Central memory CD8-positive, alpha-beta T cell (primary cell): ENCODE measurements around the gene IQSEC3.

Experiments used
- ATAC-seq: fragments of 150-1000 bp; cut with Tn5 transposase; replicated peaks from 2 replicates; pipeline ENCODE4 v1.10.0; 2022; ENCODE audit warnings: mild to moderate bottlenecking, moderate FRiP score, moderate number of reproducible peaks; ENCODE audit not compliant: poor library complexity, severe bottlenecking; ENCODE audit errors: extremely low read depth
- DNase-seq, 2 donors: peaks; one replicate each; pipeline ENCODE4 v3.0.0; 2021; ENCODE audit warnings: low spot score in 2 of 2
- H3K27ac Mint-ChIP-seq: one replicate; pipeline ENCODE4 v1.8.0; 2022; ENCODE audit warnings: low read depth, mild to moderate bottlenecking, moderate library complexity, mixed read lengths
- H3K27me3 Mint-ChIP-seq: one replicate; pipeline ENCODE4 v1.8.0; 2022; ENCODE audit warnings: mixed read lengths
- H3K36me3 Mint-ChIP-seq: one replicate; pipeline ENCODE4 v1.8.0; 2022; ENCODE audit warnings: mild to moderate bottlenecking, moderate library complexity, mixed read lengths; ENCODE audit not compliant: insufficient read depth
- H3K4me1 Mint-ChIP-seq: one replicate; pipeline ENCODE4 v1.8.0; 2022; ENCODE audit warnings: mixed read lengths
- H3K4me3 Mint-ChIP-seq: one replicate; pipeline ENCODE4 v1.8.0; 2022; ENCODE audit warnings: mild to moderate bottlenecking, moderate library complexity, mixed read lengths
- H3K9me3 Mint-ChIP-seq: one replicate; pipeline ENCODE4 v1.8.0; 2022; ENCODE audit warnings: mixed read lengths

Gene IQSEC3

DNA sequence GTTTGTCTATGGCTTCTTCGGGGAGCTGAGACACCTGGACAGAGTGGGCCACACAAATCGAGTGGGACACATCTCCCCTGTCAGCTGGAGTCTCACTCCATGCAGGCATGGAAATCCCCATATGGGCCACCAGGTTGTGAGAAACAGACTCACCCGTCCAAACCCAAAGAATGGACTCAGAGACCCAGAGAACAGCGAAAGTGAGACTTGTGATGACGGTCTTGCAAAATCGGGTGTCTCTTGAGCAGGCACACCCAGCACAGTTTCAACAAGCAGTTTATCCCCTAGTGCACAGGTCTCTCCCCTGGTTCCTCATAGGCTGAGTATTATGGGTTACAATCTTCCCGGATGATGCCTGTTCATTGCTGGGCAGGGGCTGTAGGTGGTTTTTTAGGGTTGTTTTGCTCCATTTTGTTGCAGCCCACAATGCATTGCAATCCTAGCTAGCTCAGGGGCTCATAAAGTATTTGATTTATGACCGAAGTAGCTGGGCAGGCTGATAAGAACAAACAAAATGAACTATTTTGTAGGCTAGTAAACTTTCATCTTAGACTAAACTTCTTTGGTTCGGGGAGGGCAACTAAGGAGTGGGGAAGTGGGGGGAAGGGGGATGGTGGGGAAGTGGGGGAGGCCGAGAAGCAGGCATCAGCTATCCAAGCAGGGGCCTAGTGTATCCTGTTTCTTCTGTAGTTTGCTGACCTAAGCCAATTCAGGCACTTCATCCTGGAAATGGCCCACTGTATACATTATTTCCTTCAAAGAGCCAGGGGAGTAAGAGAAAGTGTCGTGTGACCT, 45.3 kb downstream of the IQSEC3 start:
- no peak for ATAC-seq
- peaks cover 71% of the 10 kb centered on the region for H3K27me3 Mint-ChIP-seq
- no peaks in the 10 kb centered on the region for H3K4me1 Mint-ChIP-seq
- no peaks in the 10 kb centered on the region for H3K36me3 Mint-ChIP-seq
- no peaks in the 10 kb centered on the region for H3K9me3 Mint-ChIP-seq
- no peak overlapping the region for H3K4me3 Mint-ChIP-seq
- DNase-seq = no peak
- H3K27ac Mint-ChIP-seq = no peak overlapping the region

DNA sequence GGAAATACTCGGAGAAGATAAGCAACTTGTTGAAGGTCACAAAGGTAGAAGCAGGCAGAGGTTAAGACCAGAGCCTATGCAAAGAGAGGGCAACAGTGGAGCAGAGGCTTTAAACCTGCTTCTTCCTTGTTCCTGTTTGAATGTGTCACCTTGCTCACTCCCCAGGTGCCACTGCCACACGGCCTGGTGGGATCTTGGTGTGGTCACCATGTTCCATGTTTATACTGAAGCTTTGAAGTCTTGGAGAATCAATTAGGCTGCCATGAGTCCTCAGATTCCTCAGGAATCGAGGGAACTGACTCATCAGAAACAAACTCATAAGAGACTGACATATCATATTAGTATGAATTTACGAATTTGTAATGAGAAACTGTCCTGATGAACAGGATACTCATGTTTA, 46.8 kb downstream of the IQSEC3 start:
- Mint-ChIP-seq H3K27me3 (peaks cover 85% of the 10 kb centered on the region), H3K36me3 (no peaks in the 10 kb centered on the region), H3K27ac (no peak overlapping the region), H3K9me3 (no peaks in the 10 kb centered on the region), H3K4me3 (no peak overlapping the region), H3K4me1 (no peaks in the 10 kb centered on the region)
- ATAC-seq = no peak
- DNase-seq = no peak

DNA sequence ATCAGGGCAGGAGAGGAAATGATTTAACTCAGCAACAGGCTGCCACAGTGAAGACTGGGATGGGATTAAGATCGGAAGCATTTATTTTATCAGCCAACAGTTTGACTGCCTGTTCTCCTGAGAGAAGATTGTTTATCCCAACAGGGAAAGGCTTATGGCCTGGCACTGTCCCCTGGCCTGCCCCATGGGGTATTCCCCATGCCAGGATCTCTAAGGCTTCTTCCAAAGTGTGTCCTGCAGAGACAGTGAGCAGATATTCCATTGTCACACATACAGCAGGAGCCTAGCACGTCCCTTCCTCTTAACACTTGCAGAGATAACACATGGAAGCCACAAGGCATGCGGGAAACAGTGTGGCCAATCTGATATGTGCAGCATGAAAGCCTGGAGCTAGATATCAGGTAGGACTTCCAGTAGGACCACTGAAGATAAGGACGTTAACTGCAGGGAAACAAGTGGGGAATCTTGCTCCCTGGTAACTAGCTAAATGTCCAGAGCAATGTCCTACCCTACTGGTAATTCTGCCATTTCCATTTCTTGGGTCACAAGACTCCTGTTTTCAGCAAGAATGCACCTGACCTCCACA, 48.2 kb downstream of the IQSEC3 start:
- ATAC-seq = no peak

DNA sequence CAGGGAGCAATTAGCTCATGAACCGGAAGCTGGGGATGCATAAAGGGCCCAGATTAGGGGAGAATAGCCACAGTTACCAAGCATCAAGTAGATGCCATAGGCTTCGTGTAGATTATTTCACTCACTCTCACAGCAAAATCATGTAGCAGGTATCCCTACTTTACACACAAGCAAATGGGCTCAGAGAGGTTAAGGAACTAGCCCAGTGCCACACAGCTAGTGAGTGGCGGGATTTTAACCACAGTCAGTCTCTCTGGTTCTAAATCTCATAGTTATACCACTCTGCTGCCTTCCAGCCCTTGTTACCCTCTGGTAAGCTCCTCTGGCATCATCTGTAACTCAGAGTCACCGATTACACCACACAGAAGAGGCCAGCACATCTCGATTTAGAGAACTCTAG, 49.0 kb downstream of the IQSEC3 start:
- H3K9me3 Mint-ChIP-seq = no peaks in the 10 kb centered on the region
- H3K4me3 Mint-ChIP-seq = no peak overlapping the region
- DNase-seq = no peak
- peaks cover 89% of the 10 kb centered on the region for H3K27me3 Mint-ChIP-seq
- H3K27ac Mint-ChIP-seq = no peak overlapping the region
- no peak for ATAC-seq
- no peaks in the 10 kb centered on the region for H3K36me3 Mint-ChIP-seq
- no peaks in the 10 kb centered on the region for H3K4me1 Mint-ChIP-seq

More for the DNA sequence above, 48.2 kb downstream of the IQSEC3 start:
- DNase-seq = no peak
- Mint-ChIP-seq H3K27me3 (peaks cover 90% of the 10 kb centered on the region), H3K4me1 (no peaks in the 10 kb centered on the region), H3K4me3 (no peak overlapping the region), H3K27ac (no peak overlapping the region), H3K9me3 (no peaks in the 10 kb centered on the region), H3K36me3 (no peaks in the 10 kb centered on the region)

DNA sequence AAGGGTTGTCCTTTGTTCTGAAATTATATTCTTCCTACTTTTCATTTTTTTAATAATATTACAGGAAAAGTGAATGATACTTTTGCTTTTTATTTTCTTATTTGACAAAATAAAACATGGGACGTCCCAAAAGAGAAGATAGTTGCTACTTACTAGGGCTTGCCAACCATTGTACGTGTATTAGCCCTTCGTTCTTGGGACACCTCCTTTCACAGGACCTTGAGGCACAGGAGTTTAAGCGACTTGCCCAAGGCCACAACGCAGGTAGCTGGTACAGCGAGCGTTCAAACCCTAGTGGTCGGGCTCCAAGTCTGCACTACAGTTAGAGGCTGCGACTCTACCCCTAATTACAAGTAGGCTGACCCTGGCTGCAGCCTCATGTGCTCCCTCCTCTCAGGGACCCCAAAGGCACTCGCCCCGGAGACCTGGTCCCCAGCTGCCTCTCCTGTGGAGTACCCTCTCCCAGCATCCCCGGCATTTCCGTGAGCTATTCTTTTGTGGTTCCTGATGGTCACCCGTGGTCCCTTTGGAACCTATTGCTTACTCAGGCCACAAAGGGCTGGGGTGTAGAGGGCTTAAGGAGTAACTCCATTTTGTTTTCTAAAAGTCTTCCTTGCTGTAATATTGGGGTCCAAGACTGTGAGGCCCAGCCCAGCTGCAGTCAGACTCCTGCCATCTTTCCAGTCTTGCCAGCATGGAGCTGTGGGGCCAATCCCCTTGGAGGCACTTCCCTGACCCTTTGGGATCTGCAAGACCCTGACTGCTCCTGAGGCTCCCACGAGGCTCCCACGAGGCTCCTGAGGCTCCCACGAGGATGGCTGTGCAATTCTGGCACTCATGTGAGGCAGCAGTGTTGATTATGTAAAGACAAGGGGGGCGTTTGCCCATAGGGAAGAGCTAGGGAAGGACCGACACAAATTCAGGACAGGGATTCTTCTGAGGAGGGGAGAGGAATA, 49.7 kb downstream of the IQSEC3 start:
- no peaks in the 10 kb centered on the region for H3K36me3 Mint-ChIP-seq
- no peaks in the 10 kb centered on the region for H3K9me3 Mint-ChIP-seq
- H3K4me1 Mint-ChIP-seq = no peaks in the 10 kb centered on the region
- ATAC-seq (no peak), DNase-seq (no peak)
- peaks cover 87% of the 10 kb centered on the region for H3K27me3 Mint-ChIP-seq
- no peak overlapping the region for H3K4me3 Mint-ChIP-seq
- no peak overlapping the region for H3K27ac Mint-ChIP-seq

DNA sequence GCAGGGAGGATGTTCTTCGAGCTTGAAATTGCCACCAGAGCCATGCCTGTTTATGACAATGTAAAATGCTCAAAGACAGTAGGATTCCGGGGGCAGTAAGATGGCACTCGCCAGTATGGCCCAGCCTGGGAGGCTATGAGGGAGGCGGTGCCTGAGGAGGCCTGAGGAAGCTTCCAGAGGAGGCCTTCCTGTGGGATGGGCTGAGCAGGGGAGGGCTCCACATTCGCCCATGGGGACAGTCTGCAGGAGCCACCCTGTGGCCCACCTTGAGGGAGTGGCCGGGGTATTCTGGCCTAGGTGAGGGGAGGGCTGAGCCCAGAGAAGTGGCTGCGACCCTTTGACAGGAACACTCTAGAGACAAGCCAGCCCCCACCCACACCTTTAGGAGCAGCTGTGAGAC, 50.7 kb downstream of the IQSEC3 start:
- ATAC-seq (no peak), DNase-seq (no peak)
- peaks cover 79% of the 10 kb centered on the region for H3K27me3 Mint-ChIP-seq
- no peaks in the 10 kb centered on the region for H3K36me3 Mint-ChIP-seq
- no peak overlapping the region for H3K27ac Mint-ChIP-seq
- H3K4me3 Mint-ChIP-seq = no peak overlapping the region
- H3K4me1 Mint-ChIP-seq = no peaks in the 10 kb centered on the region
- H3K9me3 Mint-ChIP-seq = no peaks in the 10 kb centered on the region

DNA sequence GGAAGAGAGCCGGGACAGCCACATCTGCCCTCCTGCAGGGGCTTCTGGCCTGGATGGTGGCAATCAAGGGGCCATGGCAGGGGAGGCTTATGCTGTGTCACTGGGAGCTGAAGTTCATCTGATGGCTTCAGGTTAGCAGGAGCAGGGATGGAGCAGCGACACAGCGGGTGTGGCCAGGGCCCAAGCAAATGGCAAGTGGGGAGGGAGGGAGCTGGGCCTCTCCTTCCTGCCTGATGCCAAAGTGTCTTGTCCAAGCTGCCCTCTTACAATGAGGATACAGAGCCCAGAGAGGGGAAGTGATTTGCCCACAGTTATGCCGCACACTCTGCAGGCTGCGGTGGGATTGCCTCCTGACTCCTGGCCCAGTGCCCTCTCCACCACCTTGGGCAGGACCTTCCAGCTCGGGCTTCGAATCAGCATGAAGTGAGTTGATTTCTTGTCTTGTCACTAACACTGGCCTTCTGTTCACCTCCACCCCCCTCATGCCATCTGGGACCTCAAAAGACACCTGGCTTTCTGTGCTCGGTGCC, 51.3 kb downstream of the IQSEC3 start:
- H3K9me3 Mint-ChIP-seq = no peaks in the 10 kb centered on the region
- no peaks in the 10 kb centered on the region for H3K4me1 Mint-ChIP-seq
- no peak for DNase-seq
- H3K4me3 Mint-ChIP-seq = no peak overlapping the region
- H3K27me3 Mint-ChIP-seq = peaks cover 75% of the 10 kb centered on the region
- no peak for ATAC-seq
- no peak overlapping the region for H3K27ac Mint-ChIP-seq
- H3K36me3 Mint-ChIP-seq = no peaks in the 10 kb centered on the region

DNA sequence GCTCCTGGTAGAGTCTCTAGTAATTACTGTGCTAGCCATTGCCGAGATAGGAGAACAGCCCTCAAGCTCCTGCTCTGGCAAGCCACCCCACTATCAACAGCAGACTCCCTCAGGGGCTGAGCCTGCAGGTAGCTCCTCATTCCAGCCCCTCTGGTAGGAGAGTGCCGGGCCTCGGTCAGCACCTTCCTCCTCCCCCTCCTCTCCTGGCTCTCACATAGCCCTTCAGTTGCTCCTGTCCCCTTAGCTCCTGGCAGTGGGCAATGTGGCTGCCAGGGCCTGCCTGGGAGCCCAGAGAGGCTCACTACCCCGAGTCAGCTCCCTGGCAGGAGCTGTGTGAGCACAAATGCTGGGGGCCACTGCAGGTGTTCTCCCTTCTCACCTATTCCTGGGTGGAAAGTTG, 52.0 kb downstream of the IQSEC3 start:
- no peak for ATAC-seq
- Mint-ChIP-seq H3K4me3 (no peak overlapping the region), H3K36me3 (no peaks in the 10 kb centered on the region), H3K9me3 (no peaks in the 10 kb centered on the region), H3K27ac (no peak overlapping the region), H3K27me3 (peaks cover 70% of the 10 kb centered on the region), H3K4me1 (no peaks in the 10 kb centered on the region)
- DNase-seq = no peak

DNA sequence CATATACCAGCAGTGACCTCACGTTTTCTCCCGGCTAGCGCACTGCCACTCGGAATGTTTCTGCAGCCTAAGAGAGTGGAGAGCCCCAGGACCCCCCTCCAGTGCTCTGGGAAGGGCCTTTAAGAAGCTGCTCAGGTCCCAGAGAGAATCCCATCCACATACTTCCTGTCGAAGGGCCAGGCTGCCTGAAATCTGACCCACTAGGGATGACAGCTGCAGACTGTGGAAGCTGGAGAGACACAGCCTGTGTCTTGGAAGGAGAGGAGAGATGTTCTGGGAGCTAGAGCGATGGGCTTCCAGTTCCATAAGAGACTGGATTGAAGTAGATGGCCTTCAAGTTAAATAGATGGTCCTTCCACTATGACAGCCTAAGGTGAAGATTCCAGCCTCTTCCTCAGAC, 54.4 kb downstream of the IQSEC3 start:
- no peak for DNase-seq
- H3K4me1 Mint-ChIP-seq = no peaks in the 10 kb centered on the region
- no peaks in the 10 kb centered on the region for H3K9me3 Mint-ChIP-seq
- no peaks in the 10 kb centered on the region for H3K36me3 Mint-ChIP-seq
- no peak overlapping the region for H3K27ac Mint-ChIP-seq
- H3K27me3 Mint-ChIP-seq = peaks cover 50% of the 10 kb centered on the region
- ATAC-seq = no peak
- H3K4me3 Mint-ChIP-seq = no peak overlapping the region

DNA sequence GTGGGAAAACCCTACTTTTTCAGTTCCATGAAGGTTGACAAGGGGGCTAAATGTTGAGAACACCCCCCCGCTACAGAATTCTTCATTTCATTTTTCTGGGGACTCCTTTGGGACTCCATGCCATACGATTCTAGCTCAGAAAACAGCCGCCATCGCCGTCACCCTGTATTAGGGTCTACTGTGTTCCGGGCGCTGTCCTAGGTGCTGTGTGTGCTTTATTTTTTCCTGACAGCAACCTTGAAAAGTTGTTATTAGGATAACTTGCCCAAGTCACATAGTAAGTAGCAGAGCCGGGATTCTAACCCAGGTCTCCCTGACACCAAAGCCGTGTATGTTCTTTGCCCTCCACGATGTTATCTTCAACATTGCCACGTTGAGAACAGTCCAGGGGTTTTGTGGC, 55.1 kb downstream of the IQSEC3 start:
- ATAC-seq = no peak
- H3K36me3 Mint-ChIP-seq = no peaks in the 10 kb centered on the region
- no peak overlapping the region for H3K4me3 Mint-ChIP-seq
- no peaks in the 10 kb centered on the region for H3K9me3 Mint-ChIP-seq
- H3K27ac Mint-ChIP-seq = no peak overlapping the region
- DNase-seq = no peak
- no peaks in the 10 kb centered on the region for H3K4me1 Mint-ChIP-seq
- peaks cover 44% of the 10 kb centered on the region for H3K27me3 Mint-ChIP-seq

DNA sequence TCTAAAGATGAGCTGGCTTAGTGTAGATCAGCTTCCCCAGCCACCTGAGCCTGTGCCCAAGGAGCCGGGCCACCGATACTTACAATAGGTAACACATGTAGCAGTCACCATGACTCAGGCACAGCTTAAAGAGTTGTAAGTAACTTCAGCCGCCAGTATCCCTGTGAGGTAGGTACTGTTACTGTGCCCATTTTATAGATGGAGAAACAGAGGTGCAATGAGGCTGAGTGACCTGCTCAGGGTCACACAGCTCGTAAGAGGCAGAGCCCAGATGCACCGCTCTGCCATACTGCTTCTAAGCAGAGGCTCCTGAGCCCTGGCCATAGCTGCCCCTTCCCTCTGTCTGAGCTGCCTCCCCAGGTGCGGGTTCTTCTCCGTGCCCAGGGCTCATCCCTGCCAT, 58.5 kb downstream of the IQSEC3 start:
- Mint-ChIP-seq H3K4me1 (no peaks in the 10 kb centered on the region), H3K27me3 (peaks cover 38% of the 10 kb centered on the region), H3K27ac (no peak overlapping the region), H3K9me3 (no peaks in the 10 kb centered on the region), H3K4me3 (no peak overlapping the region), H3K36me3 (peaks cover 1% of the 10 kb centered on the region)
- ATAC-seq (no peak), DNase-seq (no peak)

DNA sequence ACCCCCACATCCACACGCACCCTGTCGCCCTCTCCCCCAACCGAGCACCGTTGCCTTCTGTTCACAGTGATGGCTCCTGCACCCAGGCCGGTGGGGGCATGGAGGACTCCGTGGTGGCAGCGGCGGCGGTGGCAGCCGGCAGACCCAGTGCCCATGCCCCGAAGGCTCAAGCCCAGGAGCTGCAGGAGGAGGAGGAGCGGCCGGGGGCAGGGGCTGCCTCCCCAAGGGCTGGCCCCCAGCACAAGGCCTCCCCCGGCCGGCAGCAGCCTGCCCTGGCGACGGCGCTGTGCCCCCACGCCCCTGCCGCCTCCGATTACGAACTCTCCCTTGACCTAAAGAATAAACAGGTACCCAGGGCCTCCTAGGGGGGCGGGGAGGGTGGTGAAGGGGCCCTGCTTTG, 59.0 kb downstream of the IQSEC3 start:
- no peaks in the 10 kb centered on the region for H3K9me3 Mint-ChIP-seq
- no peak overlapping the region for H3K4me3 Mint-ChIP-seq
- peaks cover 1% of the 10 kb centered on the region for H3K36me3 Mint-ChIP-seq
- ATAC-seq (no peak), DNase-seq (no peak)
- H3K4me1 Mint-ChIP-seq = no peaks in the 10 kb centered on the region
- H3K27ac Mint-ChIP-seq = no peak overlapping the region
- peaks cover 34% of the 10 kb centered on the region for H3K27me3 Mint-ChIP-seq
